OCI-LY1 (cell line): ENCODE measurements around the gene C10orf53.

ENCODE experiments used
- H2AFZ ChIP-seq: fragments of 200-600 bp; sonication (generic), shearing (Covaris generic); 2 replicates; pipeline ENCODE4 v1.6.0; 2014; ENCODE audit warnings: antibody characterized with exemption, mild to moderate bottlenecking, low read length
- H3F3A ChIP-seq: fragments of 200-600 bp; sonication (generic), shearing (Covaris generic); 2 replicates; pipeline ENCODE4 v1.6.0; 2014; ENCODE audit warnings: mild to moderate bottlenecking, antibody characterized with exemption, low read length, moderate library complexity; ENCODE audit not compliant: insufficient read depth
- H3K27ac ChIP-seq: fragments of 200-600 bp; sonication (generic); 2 replicates; pipeline ENCODE4 v1.5.1; 2014; ENCODE audit warnings: low read length, mixed run types, mild to moderate bottlenecking, low read depth; ENCODE audit not compliant: poor library complexity, severe bottlenecking
- H3K27me3 ChIP-seq: fragments of 200-600 bp; sonication (generic); 2 replicates; pipeline ENCODE4 v1.6.0; 2014; ENCODE audit warnings: antibody characterized with exemption, mild to moderate bottlenecking, low read length, moderate library complexity; ENCODE audit not compliant: insufficient read depth
- H3K36me3 ChIP-seq: fragments of 200-600 bp; sonication (generic); 2 replicates; pipeline ENCODE4 v1.6.1; 2014; ENCODE audit warnings: mild to moderate bottlenecking, antibody characterized with exemption, low read length, moderate library complexity, mixed read lengths; ENCODE audit not compliant: insufficient read depth
- H3K4me1 ChIP-seq: fragments of 200-600 bp; sonication (generic); 2 replicates; pipeline ENCODE4 v1.5.1; 2014; ENCODE audit warnings: mild to moderate bottlenecking, low read length, moderate library complexity; ENCODE audit not compliant: insufficient read depth, severe bottlenecking
- H3K4me2 ChIP-seq: fragments of 200-600 bp; sonication (generic), shearing (Covaris generic); 2 replicates; pipeline ENCODE4 v1.6.1; 2014; ENCODE audit warnings: low read length
- H3K4me3 ChIP-seq: fragments of 200-600 bp; sonication (generic); 2 replicates; pipeline ENCODE4 v1.5.1; 2014; ENCODE audit warnings: low read length, low read depth, mild to moderate bottlenecking, mixed read lengths; ENCODE audit not compliant: poor library complexity, severe bottlenecking
- H3K79me2 ChIP-seq: fragments of 200-600 bp; shearing (Covaris generic); 2 replicates; pipeline ENCODE4 v1.6.1; 2016; ENCODE audit warnings: mixed run types, low read length, mixed read lengths; ENCODE audit not compliant: insufficient read depth
- H3K9ac ChIP-seq: fragments of 200-600 bp; sonication (generic), shearing (Covaris generic); 2 replicates; pipeline ENCODE4 v1.6.1; 2014; ENCODE audit warnings: mild to moderate bottlenecking, low read length, mixed read lengths
- H3K9me2 ChIP-seq: fragments of 200-600 bp; sonication (generic), shearing (Covaris generic); 2 replicates; pipeline ENCODE4 v1.6.1; 2014; ENCODE audit warnings: low read depth, mild to moderate bottlenecking, low read length, mixed read lengths
- H3K9me3 ChIP-seq: fragments of 200-600 bp; shearing (Covaris generic); 2 replicates; pipeline ENCODE4 v1.6.1; 2014; ENCODE audit warnings: low read length, mixed read lengths
- H4K20me1 ChIP-seq: fragments of 200-600 bp; sonication (generic), shearing (Covaris generic); 2 replicates; pipeline ENCODE4 v1.6.0; 2016; ENCODE audit warnings: mild to moderate bottlenecking, low read length; ENCODE audit not compliant: insufficient read depth
- CTCF ChIP-seq: fragments of 200-600 bp; sonication (generic), shearing (Covaris generic); IDR thresholded peaks from 2 replicates; pipeline ENCODE4 v1.5.1; 2017; ENCODE audit warnings: mild to moderate bottlenecking, antibody characterized with exemption, low read length, moderate library complexity, mixed read lengths
- EZH2 ChIP-seq: fragments of 200-600 bp; sonication (generic), shearing (Covaris generic); IDR thresholded peaks from 2 replicates; pipeline ENCODE4 v1.8.0; 2017; ENCODE audit warnings: borderline replicate concordance, mixed run types, mild to moderate bottlenecking, antibody characterized with exemption, low read length, moderate library complexity, mixed read lengths

C10orf53 gene

GRCh38 chr10:49698679-49699078, 19.2 kb downstream of the C10orf53 start:
- no peaks in the 10 kb centered on the region for H3K9me2 ChIP-seq
- no peak overlapping the region for H3K4me3 ChIP-seq
- no peaks in the 10 kb centered on the region for H3F3A ChIP-seq
- H3K9me3 ChIP-seq, result no peaks in the 10 kb centered on the region
- TF ChIP-seq CTCF (no peak), EZH2 (no peak)
- no peaks in the 10 kb centered on the region for H3K36me3 ChIP-seq
- no peak overlapping the region for H3K9ac ChIP-seq
- H3K79me2 ChIP-seq, result no peaks in the 10 kb centered on the region
- H3K27me3 ChIP-seq, result no peaks in the 10 kb centered on the region; the same call in 1 of the 2 replicates
- no peaks in the 10 kb centered on the region for H3K4me1 ChIP-seq
- H3K4me2 ChIP-seq, result no peak overlapping the region
- no peaks in the 10 kb centered on the region for H4K20me1 ChIP-seq
- H2AFZ ChIP-seq, result no peak overlapping the region
- H3K27ac ChIP-seq, result no peak overlapping the region

GRCh38 chr10:49700211-49700610, 20.8 kb downstream of the C10orf53 start:
- Histone ChIP-seq H3K9me2 (no peaks in the 10 kb centered on the region), H3K4me3 (no peak overlapping the region), H3K79me2 (no peaks in the 10 kb centered on the region), H3K4me2 (no peak overlapping the region), H2AFZ (no peak overlapping the region), H3K36me3 (no peaks in the 10 kb centered on the region), H4K20me1 (no peaks in the 10 kb centered on the region), H3K27me3 (no peaks in the 10 kb centered on the region; the same call in 1 of the 2 replicates), H3K9me3 (no peaks in the 10 kb centered on the region), H3K9ac (no peak overlapping the region), H3K4me1 (no peaks in the 10 kb centered on the region), H3F3A (no peaks in the 10 kb centered on the region), H3K27ac (no peak overlapping the region)
- TF ChIP-seq EZH2 (no peak), CTCF (no peak)

DNA sequence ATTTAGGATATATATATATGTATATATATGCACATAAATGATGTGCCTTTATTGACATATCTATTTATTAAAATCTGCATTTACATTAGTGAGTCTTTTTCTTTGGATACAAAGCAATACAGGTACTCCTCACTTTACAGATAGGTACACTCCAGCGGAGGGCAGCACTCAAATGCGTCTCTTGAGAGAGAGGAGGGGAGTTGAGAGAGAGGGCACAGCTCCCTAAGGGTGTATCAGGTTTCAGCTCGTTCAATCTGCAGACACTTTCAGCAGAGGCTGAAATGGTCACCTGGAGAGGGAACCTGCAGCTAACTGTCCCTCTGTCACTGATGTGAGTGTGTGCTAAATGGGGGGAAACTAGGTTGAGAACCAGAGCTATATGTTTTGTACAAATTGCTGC, 21.5 kb downstream of the C10orf53 start:
- H3K4me3 ChIP-seq, result no peak overlapping the region
- H3K4me2 ChIP-seq, result no peak overlapping the region
- no peaks in the 10 kb centered on the region for H4K20me1 ChIP-seq
- no peaks in the 10 kb centered on the region for H3K9me2 ChIP-seq
- H3K27me3 ChIP-seq, result no peaks in the 10 kb centered on the region; the same call in 1 of the 2 replicates
- H2AFZ ChIP-seq, result no peak overlapping the region
- no peaks in the 10 kb centered on the region for H3K36me3 ChIP-seq
- no peak overlapping the region for H3K9ac ChIP-seq
- TF ChIP-seq EZH2 (no peak), CTCF (no peak)
- no peak overlapping the region for H3K27ac ChIP-seq
- no peaks in the 10 kb centered on the region for H3F3A ChIP-seq
- no peaks in the 10 kb centered on the region for H3K79me2 ChIP-seq
- H3K4me1 ChIP-seq, result no peaks in the 10 kb centered on the region
- no peaks in the 10 kb centered on the region for H3K9me3 ChIP-seq
